ENCODE data around the gene MACROH2A1.
"Not testable (repeated sequence)": the region's sequence is repeated elsewhere in the genome, so short reads cannot be mapped to it uniquely, and the experiment has no call there.

MACROH2A1 gene

DNA sequence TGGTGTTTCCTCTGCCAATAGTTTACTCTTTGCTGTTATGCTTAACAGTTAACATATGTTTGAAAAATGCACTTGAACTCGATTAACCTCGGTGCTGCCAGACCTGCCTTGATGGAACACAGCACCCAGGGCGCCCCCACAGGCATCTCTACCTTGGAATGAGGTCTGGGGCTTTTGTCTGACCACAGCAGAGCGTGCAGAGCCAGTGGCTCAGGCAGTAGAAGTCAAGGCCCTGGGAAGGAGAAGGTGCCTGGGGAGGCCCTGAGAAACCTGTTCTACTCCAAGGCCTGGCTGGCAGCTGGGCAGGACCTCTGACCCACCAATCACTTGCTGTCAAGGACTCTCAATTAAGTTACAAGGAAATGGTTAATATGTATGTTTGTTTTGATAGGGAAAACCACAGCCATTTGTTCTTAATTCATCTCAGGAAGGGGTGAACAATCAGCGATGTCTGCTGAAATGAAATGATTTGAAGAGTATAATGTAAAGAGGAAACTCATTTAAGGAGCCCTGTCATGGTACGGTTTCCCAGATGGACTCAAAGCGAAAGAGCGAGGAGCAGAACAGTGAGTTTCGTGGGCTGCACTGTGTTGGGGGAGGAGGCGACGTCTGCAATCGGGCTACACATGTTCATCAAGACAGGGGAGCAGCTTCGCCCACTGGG, 21.9 kb downstream of the MACROH2A1 start:
- no peak for DNase-seq

DNA sequence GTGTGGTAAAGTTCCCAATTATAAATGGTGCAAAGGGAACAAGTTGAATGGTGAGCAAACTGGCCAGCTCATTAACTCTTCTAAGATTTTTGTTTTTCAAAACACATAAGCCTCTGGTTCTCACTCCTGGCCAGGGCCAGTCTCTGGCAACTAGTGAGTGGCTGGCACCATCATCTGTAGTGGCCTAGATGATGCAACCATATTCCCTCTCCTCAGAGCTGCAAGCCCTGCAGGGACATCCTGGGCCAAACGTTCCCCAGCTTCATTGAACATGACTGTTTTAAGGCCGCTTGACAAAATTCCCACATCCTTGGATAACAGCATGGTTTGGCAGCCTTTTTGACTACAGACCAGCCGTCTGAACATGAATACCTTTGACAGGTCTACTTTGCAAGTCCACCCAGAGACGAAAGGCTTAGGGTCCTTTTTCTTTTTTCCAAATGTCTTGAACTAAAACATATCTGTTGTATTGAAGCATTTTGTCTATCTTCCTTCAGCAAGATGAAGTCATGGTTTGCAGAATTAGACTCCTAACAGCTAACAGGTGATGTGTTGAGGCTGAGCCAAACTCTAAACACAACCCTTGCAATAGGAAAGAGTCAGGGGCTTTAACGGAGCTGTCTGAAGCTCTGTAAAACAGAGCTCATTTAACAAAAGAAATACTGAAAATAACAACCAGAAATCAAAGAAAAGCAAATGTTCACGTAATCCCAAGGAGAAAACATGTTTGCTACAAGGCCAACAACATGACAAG, 23.8 kb downstream of the MACROH2A1 start:
- no peak for DNase-seq

DNA sequence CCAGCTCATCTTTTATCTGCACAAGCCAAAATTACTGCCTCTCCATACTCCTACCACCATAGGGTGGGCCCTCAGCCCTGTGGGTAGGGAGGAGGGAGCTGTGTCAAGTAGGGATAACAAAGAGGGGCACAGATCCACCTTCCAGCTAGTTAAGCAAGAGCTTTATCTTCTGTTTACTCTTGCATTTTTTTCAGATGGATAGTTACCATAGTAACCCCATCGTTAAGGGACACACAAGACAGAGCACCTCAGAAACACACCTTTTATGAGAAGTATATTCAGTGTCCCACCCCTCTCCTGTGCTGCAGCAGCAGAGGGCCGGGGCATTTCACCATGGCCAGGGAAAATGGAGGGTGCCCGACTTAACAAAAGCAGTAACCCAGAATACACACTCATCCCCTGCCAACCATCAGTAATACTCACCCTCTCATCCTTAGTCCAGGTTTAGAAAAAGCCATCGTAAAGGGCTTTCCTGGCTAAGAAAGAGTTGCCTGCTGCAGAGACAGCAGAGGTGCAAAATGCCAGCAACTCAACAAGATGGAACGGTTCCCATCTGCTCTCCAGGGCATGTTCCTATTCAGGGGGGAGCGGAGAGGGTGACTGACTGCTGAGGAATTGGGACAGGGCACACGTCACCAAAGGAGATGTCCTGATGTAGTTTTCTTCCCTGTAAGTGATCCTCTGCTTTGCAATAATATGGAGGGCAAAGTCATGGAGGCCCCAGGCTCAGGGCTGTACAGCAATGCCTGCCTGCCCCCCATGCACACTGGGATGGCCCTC, 25.1 kb downstream of the MACROH2A1 start:
- DNase-seq = no peak

DNA sequence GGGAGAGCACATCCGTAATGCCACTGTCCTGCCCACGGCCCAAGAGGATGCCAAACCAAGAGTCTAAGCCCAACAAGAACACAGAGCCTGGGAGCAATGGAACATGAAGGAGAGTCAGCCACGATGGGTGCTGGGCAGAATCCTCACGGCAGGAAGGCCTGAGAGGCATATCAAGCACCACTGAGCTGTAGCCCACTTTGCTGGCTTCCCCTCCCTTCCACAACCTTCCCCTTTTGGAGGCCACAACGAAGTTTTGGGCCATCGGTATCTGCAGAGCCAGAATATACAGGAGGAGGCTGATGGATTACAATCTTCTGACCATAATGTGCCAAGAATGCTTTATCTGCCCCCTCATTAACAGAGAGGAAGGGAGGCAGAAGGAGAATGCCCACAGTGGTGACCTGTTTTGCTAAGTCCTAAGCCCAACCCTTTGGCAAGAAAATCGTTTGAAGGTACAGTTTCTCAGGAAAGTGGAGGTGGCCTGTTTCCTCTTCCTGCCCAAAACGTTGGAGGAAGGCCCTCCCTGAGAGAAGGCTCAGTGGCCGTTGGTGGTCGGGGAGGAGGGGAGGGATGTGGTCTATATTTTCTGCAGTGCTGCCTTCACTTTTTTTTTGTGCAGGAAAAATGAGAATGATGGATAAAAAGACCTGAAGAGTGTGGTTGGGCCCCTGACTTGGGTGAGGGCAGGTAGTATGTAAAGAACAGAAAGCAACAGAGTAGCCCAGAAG, 26.2 kb downstream of the MACROH2A1 start:
- no peak for DNase-seq

DNA sequence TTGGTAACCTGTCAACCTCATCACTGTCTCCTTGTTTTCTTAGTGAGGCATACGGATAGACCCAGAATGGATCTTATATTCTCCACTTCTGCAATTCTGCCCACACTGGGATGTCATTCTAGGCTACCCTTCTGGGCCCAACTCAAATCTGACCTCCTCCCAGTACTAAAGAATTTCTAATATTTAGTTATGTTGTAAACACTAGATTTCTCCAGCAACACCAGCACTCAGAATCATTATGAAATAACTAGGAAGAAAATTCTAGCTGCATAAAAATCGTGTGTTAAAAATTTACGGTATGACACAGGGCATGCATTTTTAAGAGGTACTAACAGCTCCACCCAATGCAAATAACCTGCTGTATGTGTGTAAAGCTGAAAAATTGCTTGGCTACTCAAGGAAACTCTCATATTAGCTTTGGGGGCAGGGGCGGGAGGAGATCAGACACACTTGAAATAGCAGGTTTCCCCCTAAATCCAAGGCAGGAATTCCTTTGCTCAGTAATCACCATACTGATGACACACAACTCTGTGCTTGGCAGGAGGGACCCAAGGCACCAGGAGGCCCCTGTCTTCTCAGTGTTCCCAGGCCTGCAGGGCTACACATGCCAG, 27.3 kb downstream of the MACROH2A1 start:
- no peak for DNase-seq

DNA sequence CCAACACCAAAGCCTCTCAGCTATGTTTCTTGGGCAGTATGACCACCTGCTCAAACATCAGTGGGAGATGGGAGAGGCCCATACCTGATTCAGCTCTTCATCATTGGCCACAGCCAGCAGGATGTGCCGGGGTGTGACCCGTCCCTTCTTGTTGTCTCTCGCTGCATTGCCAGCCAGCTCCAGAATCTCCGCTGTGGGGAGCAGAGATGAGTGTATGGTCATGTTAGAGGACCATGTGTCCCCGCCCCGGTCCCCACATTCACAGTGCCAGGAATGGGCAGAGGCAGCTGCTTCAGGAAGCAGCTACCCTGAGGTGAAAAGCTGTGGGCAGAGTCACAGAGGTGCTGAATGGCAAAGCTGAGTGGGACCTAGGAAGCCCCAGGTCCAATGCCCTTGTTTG, 29.1 kb downstream of the MACROH2A1 start:
- DNase-seq = no peak

DNA sequence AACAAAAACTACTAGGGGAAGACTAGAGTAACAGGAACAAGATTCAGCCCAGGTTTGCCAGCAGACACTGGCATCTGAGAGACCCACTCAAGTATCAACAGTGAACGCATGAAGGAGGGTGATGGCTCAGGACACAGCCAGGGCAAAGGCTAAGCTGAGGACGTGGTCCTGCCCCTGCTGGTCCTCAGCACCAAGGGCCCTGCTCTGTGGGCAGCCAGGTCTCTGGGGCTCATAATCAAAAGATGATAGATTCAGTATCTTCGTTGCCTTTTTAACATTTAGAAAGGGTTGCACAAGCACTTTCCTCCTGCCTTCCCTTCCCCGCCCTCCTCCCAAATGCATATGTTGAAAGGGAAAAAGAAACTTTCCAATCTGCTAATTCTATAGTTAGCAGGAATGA, 31.5 kb downstream of the MACROH2A1 start:
- DNase-seq = no peak

DNA sequence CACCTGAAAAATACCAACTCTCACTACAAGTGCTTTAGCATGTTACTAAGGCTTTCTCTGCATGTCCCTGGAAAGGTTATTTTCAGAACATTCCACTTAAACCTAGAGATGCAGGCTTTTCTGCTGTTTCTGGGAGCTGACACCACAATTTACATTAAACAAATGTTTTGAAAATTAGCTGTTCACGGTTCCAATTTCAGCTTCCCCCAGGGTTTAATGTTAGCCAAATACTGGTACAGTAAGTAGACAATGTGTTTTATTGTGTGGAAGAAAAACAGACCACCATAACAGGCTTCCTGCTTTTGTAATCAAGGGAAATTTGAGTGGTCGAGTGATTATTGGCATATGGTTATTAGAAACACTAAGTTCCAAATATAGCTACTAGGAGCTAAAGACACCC, 32.0 kb downstream of the MACROH2A1 start:
- DNase-seq = no peak

DNA sequence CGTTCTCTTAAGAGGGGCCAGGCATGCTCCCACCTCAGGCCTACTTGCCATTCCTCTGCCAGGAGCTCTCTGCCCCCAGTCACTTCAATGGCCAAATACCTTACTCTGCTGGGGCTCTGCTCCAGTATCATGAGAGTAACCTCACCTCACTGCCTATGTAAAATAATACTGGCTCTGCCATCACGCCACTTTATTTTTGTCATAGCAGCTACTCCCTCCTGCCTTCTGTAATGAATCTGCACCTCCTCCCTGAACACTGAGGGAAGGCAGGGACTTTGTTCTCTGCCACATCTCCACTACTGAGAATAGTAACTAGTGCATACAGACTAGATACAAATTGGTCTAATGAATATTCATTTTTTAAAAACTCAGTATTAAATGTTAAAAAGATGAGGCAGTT, 33.8 kb downstream of the MACROH2A1 start:
- DNase-seq = no peak

DNA sequence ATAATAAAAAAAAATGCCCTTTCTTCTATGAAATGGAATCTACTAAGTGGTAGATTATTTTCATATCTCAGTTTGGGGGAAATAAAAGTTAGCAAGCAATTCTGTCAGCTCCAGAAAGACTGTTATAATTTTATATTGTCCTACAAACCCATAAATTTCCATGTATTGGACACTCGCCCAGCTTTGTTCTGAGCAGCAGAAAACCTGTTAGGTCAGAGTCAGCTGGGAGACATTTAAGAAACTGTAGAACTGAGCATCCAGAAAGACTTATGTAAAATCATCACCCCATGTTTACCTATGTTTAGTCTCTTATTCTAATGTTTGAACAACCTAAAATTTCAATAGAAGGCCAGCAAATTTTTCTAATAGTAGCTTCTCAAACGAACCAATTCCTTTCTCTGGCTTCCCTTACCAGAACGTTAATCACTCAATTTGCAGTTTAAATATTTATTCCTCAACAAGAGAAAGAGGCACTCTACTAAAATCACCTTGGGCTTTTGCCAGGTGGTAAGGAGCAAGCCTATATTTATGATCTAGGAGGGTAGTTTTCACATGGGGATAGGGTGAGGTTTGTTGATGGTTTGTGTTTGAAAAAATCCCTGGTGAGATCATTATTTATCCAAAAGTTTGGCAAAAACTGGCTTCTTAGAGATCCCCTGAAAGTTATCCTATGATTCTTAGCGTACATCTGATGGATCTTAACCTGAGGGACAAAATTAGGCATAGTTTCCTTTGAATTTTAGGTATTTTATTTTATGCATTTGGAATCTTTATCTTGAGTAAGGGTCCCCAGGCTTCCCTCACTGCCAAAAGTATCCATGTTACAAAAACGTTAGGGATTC, 34.4 kb downstream of the MACROH2A1 start:
- DNase-seq = no peak

DNA sequence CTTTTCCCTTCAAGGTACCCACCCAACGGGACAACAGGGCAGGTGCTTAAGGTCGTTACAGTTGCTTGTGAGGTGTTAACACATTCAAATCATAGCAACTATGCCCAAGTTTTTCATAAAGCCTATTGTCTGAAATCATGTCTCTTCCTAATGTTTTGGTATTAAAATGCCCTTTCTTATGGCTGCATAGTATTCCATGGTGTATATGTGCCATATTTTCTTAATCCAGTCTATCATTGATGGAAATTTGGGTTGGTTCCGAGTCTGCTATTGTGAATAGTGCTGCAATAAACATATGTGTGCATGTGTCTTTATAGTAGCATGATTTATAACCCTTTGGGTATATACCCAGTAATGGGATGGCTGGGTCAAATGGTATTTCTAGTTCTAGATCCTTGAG, 35.7 kb downstream of the MACROH2A1 start:
- DNase-seq = not testable (repeated sequence)

DNA sequence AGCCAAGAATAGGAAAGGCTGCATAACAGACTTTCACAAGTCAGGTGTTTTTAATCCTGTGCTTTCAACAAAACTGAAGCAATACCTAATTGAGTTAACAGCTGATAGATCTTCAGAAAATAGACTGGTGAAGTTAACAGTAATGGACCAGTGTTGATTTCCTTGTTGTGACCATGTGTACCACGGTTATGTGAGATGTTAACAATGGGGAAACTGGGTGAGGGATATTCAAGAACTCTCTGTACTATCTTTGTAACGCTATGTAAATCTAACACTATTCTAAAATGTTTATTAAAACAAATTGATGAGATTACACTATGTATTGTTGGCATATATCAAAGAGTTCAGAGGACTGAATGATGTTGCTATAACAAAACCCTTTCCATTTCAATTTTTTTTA, 36.9 kb downstream of the MACROH2A1 start:
- no peak for DNase-seq

DNA sequence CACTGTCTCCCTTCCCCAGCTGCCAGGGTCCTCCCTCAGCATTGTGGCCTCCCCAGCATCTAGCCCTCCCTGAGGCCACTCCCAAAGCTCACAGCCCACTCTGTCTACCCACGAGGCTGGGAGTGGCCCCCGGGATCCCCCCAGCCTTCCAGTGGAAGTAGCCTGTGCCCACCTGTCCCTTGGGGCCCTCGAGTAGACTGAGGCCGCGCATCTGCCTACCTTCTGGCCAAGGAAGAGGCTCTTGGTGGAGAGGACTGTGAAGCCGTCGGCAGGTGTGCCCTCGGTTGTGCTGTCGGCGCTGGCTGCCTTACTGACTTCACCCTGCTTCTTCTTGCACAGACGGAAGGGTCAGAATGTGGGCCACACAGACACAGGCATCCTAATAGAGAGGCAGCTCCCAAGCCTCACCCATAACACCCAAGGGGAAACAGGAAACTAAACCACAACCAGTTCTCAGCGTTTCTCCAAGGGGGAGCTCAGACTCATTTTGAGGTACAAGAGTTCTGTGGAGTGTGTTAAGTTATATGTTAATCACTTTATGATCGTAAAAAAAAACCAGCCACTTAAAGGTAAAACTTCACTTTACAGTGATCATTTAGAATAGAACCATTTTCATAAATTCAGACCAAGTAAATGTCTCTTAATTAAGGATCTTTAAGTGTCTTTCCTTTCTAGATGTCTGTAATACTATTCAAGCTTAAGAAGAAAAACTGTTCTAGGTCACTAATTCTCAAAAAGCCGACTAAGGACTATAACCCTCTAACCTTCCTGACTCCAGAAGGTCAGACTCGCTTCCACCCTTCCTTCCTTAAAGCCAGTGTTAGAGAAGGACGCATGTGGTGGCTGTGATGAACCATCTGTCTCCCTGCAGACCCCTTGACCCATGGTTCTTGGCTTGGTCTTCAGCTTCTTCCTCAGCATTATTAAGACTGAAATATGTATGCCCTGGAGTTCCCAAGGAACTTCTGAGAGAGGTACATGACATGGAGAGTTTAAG, 38.5 kb downstream of the MACROH2A1 start:
- no peak for DNase-seq

DNA sequence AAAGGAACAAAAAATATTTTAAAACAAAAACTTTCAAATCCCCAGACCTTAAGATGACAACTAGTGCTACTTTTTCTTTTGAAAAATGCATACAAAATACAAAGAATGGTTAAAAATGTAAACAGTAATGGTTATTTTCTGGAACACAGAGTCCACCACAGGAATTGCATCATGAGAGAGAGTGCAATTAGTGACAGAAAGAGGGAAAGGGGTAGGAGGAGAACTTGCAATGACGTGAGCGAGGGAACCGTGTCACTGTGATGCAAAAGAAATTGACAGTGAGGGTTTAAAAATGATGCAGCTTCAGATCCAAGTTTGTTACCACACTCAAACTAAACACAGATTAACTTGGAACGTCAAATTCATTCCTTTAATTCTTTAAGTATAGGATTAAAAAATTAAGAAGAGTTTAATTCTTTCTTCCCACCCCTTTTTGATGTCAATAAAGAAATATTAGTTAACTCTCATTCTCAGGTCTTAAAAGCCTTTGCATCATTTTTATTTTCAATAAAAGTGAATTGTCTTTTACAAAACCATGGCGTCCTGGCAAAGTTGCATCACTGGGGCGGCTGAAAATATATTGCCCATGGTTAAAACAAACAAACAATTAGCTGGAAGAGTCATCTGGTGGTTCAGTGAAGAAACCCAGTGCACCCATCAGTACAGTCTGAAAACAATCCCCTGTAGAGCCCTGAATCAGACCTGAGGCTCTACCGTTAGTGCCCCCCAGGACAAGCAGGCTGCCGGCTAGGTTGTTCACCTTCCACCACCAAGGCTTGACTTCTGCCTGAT, 39.5 kb downstream of the MACROH2A1 start:
- no peak for DNase-seq

DNA sequence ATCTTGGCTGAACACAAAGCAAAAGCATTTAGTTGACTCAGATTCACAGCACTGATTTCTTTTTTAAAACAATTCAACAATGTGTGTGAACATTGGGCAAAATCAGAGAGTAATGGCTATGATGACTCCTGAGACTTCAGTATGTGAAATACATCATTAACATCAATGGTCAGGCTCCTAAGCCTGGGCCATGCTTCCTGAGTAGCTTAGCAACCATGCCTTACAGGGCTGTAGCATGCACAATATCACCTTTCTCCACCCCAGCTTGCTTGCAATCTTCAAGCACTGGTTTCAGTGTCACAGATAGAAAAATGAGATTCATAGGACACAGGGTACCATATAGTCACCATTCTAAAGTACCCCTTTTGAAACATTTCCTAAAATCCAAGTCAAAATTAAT, 41.3 kb downstream of the MACROH2A1 start:
- no peak for DNase-seq

DNA sequence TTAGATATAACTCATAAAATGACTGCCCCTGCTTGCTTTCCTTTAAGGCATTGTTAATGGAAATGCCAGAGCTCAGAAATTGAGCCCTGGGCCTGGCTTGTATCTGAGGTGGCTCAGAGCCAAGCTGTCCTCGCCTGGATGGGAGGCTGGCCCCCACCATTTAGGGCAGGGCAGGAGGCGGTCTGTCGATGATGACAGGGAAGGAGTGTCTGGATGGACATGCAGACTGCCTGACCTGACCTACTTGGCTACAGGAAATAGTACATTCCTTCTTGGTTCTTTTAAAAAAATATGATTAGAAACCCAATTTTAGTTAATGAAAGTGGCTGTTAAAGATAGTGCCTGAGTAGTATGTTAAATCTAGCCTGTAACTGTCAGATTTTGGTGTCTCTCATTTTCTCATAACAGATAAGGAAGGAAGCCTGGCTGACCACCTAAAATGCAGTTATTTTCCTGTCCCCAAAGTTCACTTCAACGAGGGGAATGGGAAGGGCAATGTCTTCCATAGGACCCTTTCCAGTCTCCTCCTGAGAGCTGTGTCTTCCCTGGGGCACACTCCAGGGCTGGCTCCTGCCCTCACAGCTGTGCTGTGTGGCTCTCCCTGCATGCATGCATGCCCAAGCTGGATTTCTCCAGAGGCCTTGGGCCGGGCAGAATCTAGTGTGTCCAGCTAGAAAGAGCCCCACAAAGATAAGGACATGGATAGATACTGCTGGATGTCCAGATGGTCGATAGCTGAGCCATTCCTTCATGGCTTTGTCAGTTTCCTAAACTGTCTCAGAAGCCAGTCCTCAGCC, 42.3 kb downstream of the MACROH2A1 start:
- no peak for DNase-seq

DNA sequence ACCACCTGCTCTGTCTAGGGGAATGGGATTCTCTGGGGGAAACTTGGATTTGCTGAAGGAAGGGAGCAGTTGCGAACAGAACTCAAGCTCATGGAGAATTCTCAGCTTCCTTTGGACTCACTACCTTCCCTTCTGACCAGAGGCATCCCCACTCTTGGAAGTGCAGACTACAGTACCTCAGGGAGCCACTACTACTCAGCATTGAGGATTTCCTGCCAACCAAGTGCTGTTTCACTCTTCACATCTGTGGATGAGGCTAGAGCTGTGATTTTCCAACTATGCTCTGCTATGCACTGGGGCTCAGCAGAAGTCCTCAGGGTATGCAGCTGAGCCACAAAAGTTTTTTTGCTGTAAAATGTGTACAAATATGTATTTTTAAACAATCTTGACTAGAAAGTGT, 43.9 kb downstream of the MACROH2A1 start:
- DNase-seq = no peak

DNA sequence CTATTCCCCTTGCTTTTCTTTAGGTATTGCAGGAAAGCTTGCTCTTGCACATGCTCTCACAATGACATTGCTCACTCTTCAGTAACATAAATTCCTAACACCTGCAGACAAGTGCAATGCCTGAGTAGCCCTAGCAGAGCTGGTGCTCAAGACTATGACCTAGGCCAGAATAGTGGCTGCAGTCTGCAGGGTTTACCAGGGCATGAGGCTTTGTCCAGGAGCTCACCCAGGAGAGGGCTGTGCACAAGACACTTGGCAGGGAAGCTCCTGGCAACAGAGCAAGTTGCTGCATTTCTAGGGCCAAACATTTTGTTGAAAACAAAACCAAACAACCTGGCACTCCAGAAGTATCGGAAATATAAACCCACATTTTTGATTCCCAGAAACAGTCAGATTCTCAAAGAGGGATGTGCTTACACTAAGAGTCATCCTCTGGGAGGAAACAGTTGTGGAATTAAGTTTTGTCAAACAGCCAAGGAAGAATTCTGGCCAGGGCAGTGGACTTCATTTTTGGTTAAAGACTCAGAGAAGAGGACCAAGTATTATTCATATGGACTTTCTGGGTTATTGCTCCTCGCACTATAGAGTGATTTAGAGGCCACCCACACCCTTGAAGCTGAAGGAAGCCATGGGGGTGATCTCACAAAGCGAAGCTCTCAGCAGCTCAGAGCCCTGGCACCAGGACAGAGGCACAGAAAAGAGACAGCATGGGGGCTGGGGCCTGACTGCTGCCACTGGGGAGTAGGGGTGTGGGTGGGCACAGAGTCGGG, 44.9 kb downstream of the MACROH2A1 start:
- DNase-seq = no peak
